Activated naive CD8-positive, alpha-beta T cell treated with anti-CD3 and anti-CD28 coated beads, Interleukin-2, amount 50 U/mL, for 24 hours (primary cell): ENCODE measurements around the gene POLR1H.

ENCODE experiments used
- ATAC-seq: fragments of 150-1000 bp; cut with Tn5 transposase; one replicate; pipeline ENCODE4 v1.10.0; 2021
- DNase-seq: peaks from one replicate; pipeline ENCODE4 v3.0.0; 2021
- H3K27ac Mint-ChIP-seq: one replicate; pipeline ENCODE4 v1.8.0; 2021; ENCODE audit warnings: mild to moderate bottlenecking, mixed read lengths
- H3K27me3 Mint-ChIP-seq: one replicate; pipeline ENCODE4 v1.8.0; 2021; ENCODE audit warnings: mixed read lengths
- H3K36me3 Mint-ChIP-seq: one replicate; pipeline ENCODE4 v1.8.0; 2021; ENCODE audit warnings: low read depth, mixed read lengths
- H3K4me1 Mint-ChIP-seq: one replicate; pipeline ENCODE4 v1.8.0; 2021; ENCODE audit warnings: mixed read lengths
- H3K4me3 Mint-ChIP-seq: one replicate; pipeline ENCODE4 v1.8.0; 2021; ENCODE audit warnings: mild to moderate bottlenecking, moderate library complexity, mixed read lengths
- H3K9me3 Mint-ChIP-seq: one replicate; pipeline ENCODE4 v1.8.0; 2021; ENCODE audit warnings: mixed read lengths

POLR1H gene

GRCh38 chr6:30097902-30098768, 37.1 kb downstream of the POLR1H start:
- no peaks in the 10 kb centered on the region for H3K9me3 Mint-ChIP-seq
- peaks cover 50% of the 10 kb centered on the region for H3K27me3 Mint-ChIP-seq
- ATAC-seq (no peak), DNase-seq (no peak)
- H3K4me3 Mint-ChIP-seq: no peak overlapping the region
- peaks cover 38% of the 10 kb centered on the region for H3K4me1 Mint-ChIP-seq
- no peaks in the 10 kb centered on the region for H3K36me3 Mint-ChIP-seq
- no peak overlapping the region for H3K27ac Mint-ChIP-seq

GRCh38 chr6:30100154-30100553, 39.1 kb downstream of the POLR1H start:
- DNase-seq: no peak
- Mint-ChIP-seq H3K4me3 (peak overlapping the region; percentile 56), H3K4me1 (peaks cover 44% of the 10 kb centered on the region), H3K27me3 (peaks cover 49% of the 10 kb centered on the region), H3K9me3 (no peaks in the 10 kb centered on the region), H3K27ac (no peak overlapping the region), H3K36me3 (no peaks in the 10 kb centered on the region)
- ATAC-seq: no peak

- H3K36me3 Mint-ChIP-seq: no peaks in the 10 kb centered on the region
- ATAC-seq: no peak
- no peak overlapping the region for H3K27ac Mint-ChIP-seq
- peaks cover 44% of the 10 kb centered on the region for H3K4me1 Mint-ChIP-seq
- peak overlapping the region; percentile 78 for H3K4me3 Mint-ChIP-seq
- H3K27me3 Mint-ChIP-seq: peaks cover 49% of the 10 kb centered on the region
- peak; percentile 17 for DNase-seq
- H3K9me3 Mint-ChIP-seq: no peaks in the 10 kb centered on the region
Measured at GRCh38 chr6:30100585-30101443, 39.7 kb downstream of the POLR1H start.

- Mint-ChIP-seq H3K4me3 (peak overlapping the region; percentile 78), H3K9me3 (no peaks in the 10 kb centered on the region), H3K27ac (no peak overlapping the region), H3K27me3 (peaks cover 51% of the 10 kb centered on the region), H3K4me1 (peaks cover 44% of the 10 kb centered on the region), H3K36me3 (no peaks in the 10 kb centered on the region)
- peak; percentile 85 for DNase-seq
- peak; percentile 75 for ATAC-seq
Measured at GRCh38 chr6:30101444-30102413, 40.7 kb downstream of the POLR1H start.

- Mint-ChIP-seq H3K36me3 (no peaks in the 10 kb centered on the region), H3K4me3 (peak overlapping the region; percentile 78), H3K9me3 (no peaks in the 10 kb centered on the region), H3K27ac (no peak overlapping the region), H3K27me3 (peaks cover 51% of the 10 kb centered on the region), H3K4me1 (peaks cover 43% of the 10 kb centered on the region)
- DNase-seq (peak; percentile 8), ATAC-seq (no peak)
Measured at GRCh38 chr6:30102414-30102969, 41.4 kb downstream of the POLR1H start.

- H3K4me3 Mint-ChIP-seq: peak overlapping the region; percentile 74
- peaks cover 54% of the 10 kb centered on the region for H3K27me3 Mint-ChIP-seq
- H3K9me3 Mint-ChIP-seq: no peaks in the 10 kb centered on the region
- peak; percentile 76 for ATAC-seq
- H3K4me1 Mint-ChIP-seq: peaks cover 36% of the 10 kb centered on the region
- peak; percentile 81 for DNase-seq
- H3K27ac Mint-ChIP-seq: peak overlapping the region; percentile 21
- no peaks in the 10 kb centered on the region for H3K36me3 Mint-ChIP-seq
Measured at GRCh38 chr6:30102970-30103871, 42.2 kb downstream of the POLR1H start.

- no peaks in the 10 kb centered on the region for H3K9me3 Mint-ChIP-seq
- no peak for ATAC-seq
- H3K36me3 Mint-ChIP-seq: no peaks in the 10 kb centered on the region
- H3K4me1 Mint-ChIP-seq: peaks cover 32% of the 10 kb centered on the region
- DNase-seq: no peak
- H3K27ac Mint-ChIP-seq: no peak overlapping the region
- H3K27me3 Mint-ChIP-seq: peaks cover 53% of the 10 kb centered on the region
- peak overlapping the region; percentile 74 for H3K4me3 Mint-ChIP-seq
Measured at GRCh38 chr6:30103872-30104179, 42.8 kb downstream of the POLR1H start.

GRCh38 chr6:30104661-30105060, 43.6 kb downstream of the POLR1H start:
- no peak for DNase-seq
- Mint-ChIP-seq H3K4me3 (no peak overlapping the region), H3K27me3 (peaks cover 48% of the 10 kb centered on the region), H3K4me1 (peaks cover 32% of the 10 kb centered on the region), H3K36me3 (no peaks in the 10 kb centered on the region), H3K9me3 (no peaks in the 10 kb centered on the region), H3K27ac (no peak overlapping the region)
- no peak for ATAC-seq

GRCh38 chr6:30111266-30111856, 50.3 kb downstream of the POLR1H start:
- ATAC-seq: no peak
- DNase-seq: no peak
- H3K36me3 Mint-ChIP-seq: no peaks in the 10 kb centered on the region
- H3K27me3 Mint-ChIP-seq: peaks cover 62% of the 10 kb centered on the region
- no peaks in the 10 kb centered on the region for H3K9me3 Mint-ChIP-seq
- peaks cover 13% of the 10 kb centered on the region for H3K4me1 Mint-ChIP-seq
- no peak overlapping the region for H3K4me3 Mint-ChIP-seq
- no peak overlapping the region for H3K27ac Mint-ChIP-seq

- Mint-ChIP-seq H3K27ac (no peak overlapping the region), H3K4me1 (peaks cover 13% of the 10 kb centered on the region), H3K9me3 (no peaks in the 10 kb centered on the region), H3K36me3 (no peaks in the 10 kb centered on the region), H3K27me3 (peaks cover 57% of the 10 kb centered on the region), H3K4me3 (no peak overlapping the region)
- DNase-seq: no peak
- ATAC-seq: no peak
Measured at GRCh38 chr6:30112402-30112994, 51.4 kb downstream of the POLR1H start.

GRCh38 chr6:30113003-30113759, 52.1 kb downstream of the POLR1H start, which contains the start of gene TRIM31:
Gene TRIM31 (minus strand): TSS chr6:30113090. CDS start chr6:30112805, 285 bp downstream.
- Mint-ChIP-seq H3K36me3 (no peaks in the 10 kb centered on the region), H3K27me3 (peaks cover 55% of the 10 kb centered on the region), H3K4me1 (peaks cover 13% of the 10 kb centered on the region), H3K9me3 (no peaks in the 10 kb centered on the region), H3K4me3 (peak within 1 kb of the TSS; percentile 4), H3K27ac (no peak within 1 kb of the TSS)
- peak; percentile 80 for ATAC-seq
- no peak for DNase-seq

- Mint-ChIP-seq H3K4me1 (peaks cover 13% of the 10 kb centered on the region), H3K9me3 (no peaks in the 10 kb centered on the region), H3K27ac (no peak overlapping the region), H3K27me3 (peaks cover 54% of the 10 kb centered on the region), H3K4me3 (peak overlapping the region; percentile 4), H3K36me3 (no peaks in the 10 kb centered on the region)
- DNase-seq (no peak), ATAC-seq (no peak)
Measured at GRCh38 chr6:30113841-30114240, 52.8 kb downstream of the POLR1H start.
